Stimulated activated CD4-positive, alpha-beta T cell treated with anti-CD3 and anti-CD28 coated beads, Interleukin-4, amount 100 ng/mL, for 4 hours (primary cell): ENCODE measurements around the gene ACSS1.

Experiments
- DNase-seq, 2 experiments: peaks; one replicate each; pipeline ENCODE4 v3.0.0-alpha.2; 2020

The ACSS1 gene

GRCh38 chr20:25025986-25026605 is 31.8 kb downstream of the ACSS1 start:
- no peak for DNase-seq

GRCh38 chr20:25025091-25025861 is 32.7 kb downstream of the ACSS1 start:
- no peak for DNase-seq

GRCh38 chr20:25024171-25024570 is 33.8 kb downstream of the ACSS1 start:
- DNase-seq, result no peak

GRCh38 chr20:25023356-25023755 is 34.6 kb downstream of the ACSS1 start:
- no peak for DNase-seq

GRCh38 chr20:25022680-25023079 is 35.3 kb downstream of the ACSS1 start:
- DNase-seq, result no peak

- no peak for DNase-seq
Observed at GRCh38 chr20:25021336-25021735, 36.6 kb downstream of the ACSS1 start.

- DNase-seq, result no peak
Observed at GRCh38 chr20:25020901-25021301, 37.0 kb downstream of the ACSS1 start.

GRCh38 chr20:25020345-25020744 is 37.6 kb downstream of the ACSS1 start:
- no peak for DNase-seq

GRCh38 chr20:25019381-25020155 is 38.4 kb downstream of the ACSS1 start:
- DNase-seq, result no peak

GRCh38 chr20:25018841-25019240 is 39.1 kb downstream of the ACSS1 start:
- no peak for DNase-seq

- no peak for DNase-seq
Observed at GRCh38 chr20:25018425-25018824, 39.5 kb downstream of the ACSS1 start.

GRCh38 chr20:25017257-25017803 is 40.6 kb downstream of the ACSS1 start:
- DNase-seq, result no peak

GRCh38 chr20:25016471-25016870 is 41.5 kb downstream of the ACSS1 start:
- DNase-seq, result no peak

GRCh38 chr20:25015986-25016385 is 42.0 kb downstream of the ACSS1 start:
- DNase-seq, result no peak

GRCh38 chr20:25014816-25015215 is 43.1 kb downstream of the ACSS1 start:
- no peak for DNase-seq

GRCh38 chr20:25013478-25014380 is 44.2 kb downstream of the ACSS1 start:
- DNase-seq, result no peak

- no peak for DNase-seq
Observed at GRCh38 chr20:25012616-25013189, 45.2 kb downstream of the ACSS1 start.

- no peak for DNase-seq
Observed at GRCh38 chr20:25011831-25012241, 46.1 kb downstream of the ACSS1 start.

GRCh38 chr20:25011261-25011660 is 46.7 kb downstream of the ACSS1 start:
- no peak for DNase-seq

- DNase-seq, result no peak
Observed at GRCh38 chr20:25009218-25010145, 48.5 kb downstream of the ACSS1 start.
